H1 (cell line): ENCODE data around the gene SGPP2. TPM values are rescaled to one million over a fixed set of nuclear protein-coding genes. Genes with fewer than 3 reads are reported as not detected.
A peak's percentile ranks its signal among the peaks of the same experiment; 100 is the strongest.

Experiments
- CTCF ChIA-PET: fragments of 300-600 bp; sonication (Branson Sonifier 250); formaldehyde crosslinking; loops from one replicate; lab custom pipeline; 2021; ENCODE audit not compliant: partially characterized antibody; lab: Charles Lee
- POLR2A ChIA-PET: fragments of 300-600 bp; sonication (Branson Sonifier 250); formaldehyde crosslinking; loops from one replicate; lab custom pipeline; 2021; ENCODE audit warnings: inconsistent platforms; ENCODE audit not compliant: partially characterized antibody; lab: Charles Lee
- DNase-seq, 2 experiments: peaks; one replicate each; pipeline versions ENCODE4 v3.0.0 to v3.0.0-alpha.2; 2010 to 2022; ENCODE audit warnings: low spot score in 2 of 2, low read depth in 1 of 2, mixed read lengths in 1 of 2
- FAIRE-seq: peaks from 2 replicates; lab custom pipeline; 2011; peaks lifted over from hg19 to GRCh38; lab: Jason Lieb, UNC
- H2AFZ ChIP-seq: 2 replicates; pipeline ENCODE4 v1.8.1; 2012; ENCODE audit warnings: low read length, inconsistent platforms
- H2AK5ac ChIP-seq: 2 replicates; pipeline ENCODE4 v1.6.1; 2013; ENCODE audit warnings: low read depth, low read length
- H2BK120ac ChIP-seq: replicated peaks from 2 replicates; pipeline ENCODE3; 2013; ENCODE audit warnings: low read depth, low read length, inconsistent platforms
- H2BK12ac ChIP-seq: 2 replicates; pipeline ENCODE4 v1.6.1; 2013; ENCODE audit warnings: low read depth, low read length
- H2BK15ac ChIP-seq: 2 replicates; pipeline ENCODE4 v1.6.1; 2013; ENCODE audit warnings: low read length
- H2BK20ac ChIP-seq: 2 replicates; pipeline ENCODE4 v1.6.1; 2013; ENCODE audit warnings: low read length
- H2BK5ac ChIP-seq: 2 replicates; pipeline ENCODE4 v1.6.1; 2013; ENCODE audit warnings: low read depth, low read length
- H3K14ac ChIP-seq: 2 replicates; pipeline ENCODE4 v1.6.1; 2013; ENCODE audit warnings: inconsistent platforms; ENCODE audit not compliant: insufficient read length
- H3K18ac ChIP-seq: 2 replicates; pipeline ENCODE4 v1.6.1; 2013; ENCODE audit warnings: low read length; ENCODE audit errors: extremely low read depth
- H3K23ac ChIP-seq: 2 replicates; pipeline ENCODE4 v1.6.1; 2013; ENCODE audit warnings: inconsistent platforms; ENCODE audit not compliant: insufficient read length
- H3K23me2 ChIP-seq: 2 replicates; pipeline ENCODE4 v1.6.1; 2013; ENCODE audit warnings: low read depth, low read length
- H3K27ac ChIP-seq: 2 replicates; pipeline ENCODE4 v1.6.1; 2011; ENCODE audit warnings: low read depth, low read length, inconsistent platforms
- H3K27me3 ChIP-seq, 4 experiments: replicated peaks in 1 of 4; 1 replicate in 1 of 4; 2 replicates in 3 of 4; pipeline versions ENCODE4 v1.6.1 to v1.8.1; 2011 to 2013; ENCODE audit warnings: low read length in 3 of 4, mild to moderate bottlenecking in 3 of 4, inconsistent platforms in 2 of 4, mixed read lengths in 2 of 4, moderate library complexity in 1 of 4; ENCODE audit not compliant: control insufficient read depth in 3 of 4, insufficient read depth in 3 of 4; ENCODE audit errors: extremely low read depth in 1 of 4
- H3K36me3 ChIP-seq, 4 experiments: 2 replicates each; pipeline versions ENCODE4 v1.6.1 to v1.8.1; 2011 to 2013; ENCODE audit warnings: mild to moderate bottlenecking in 4 of 4, low read length in 3 of 4, moderate library complexity in 2 of 4, control low read depth in 1 of 4, inconsistent platforms in 1 of 4; ENCODE audit not compliant: insufficient read depth in 4 of 4, control insufficient read depth in 2 of 4
- H3K4ac ChIP-seq: replicated peaks from 2 replicates; pipeline ENCODE3; 2013; ENCODE audit warnings: low read length, low read depth, mixed read lengths, inconsistent platforms; ENCODE audit not compliant: insufficient read length
- H3K4me1 ChIP-seq, 4 experiments: replicated peaks in 1 of 4; 1 replicate in 1 of 4; 2 replicates in 3 of 4; pipeline versions ENCODE4 v1.6.1 to v1.8.1; 2011 to 2013; ENCODE audit warnings: low read length in 3 of 4, inconsistent platforms in 2 of 4, mixed read lengths in 1 of 4; ENCODE audit not compliant: insufficient read depth in 4 of 4, control insufficient read depth in 3 of 4
- H3K4me2 ChIP-seq, 2 experiments: 2 replicates each; pipeline versions ENCODE4 v1.6.1 to v1.8.1; 2011 to 2013; ENCODE audit warnings: low read depth in 2 of 2, low read length in 2 of 2, control low read depth in 1 of 2, inconsistent platforms in 1 of 2, mild to moderate bottlenecking in 1 of 2; ENCODE audit not compliant: insufficient read depth in 1 of 2
- H3K4me3 ChIP-seq, 4 experiments: fragments of 200-600, 300-600 bp in 1 of 4; sonication (generic), shearing (Covaris generic), sonication (Bioruptor Twin) in 1 of 4; 2 replicates each; pipeline versions ENCODE4 v1.5.1 to v1.8.1; 2011 to 2016; ENCODE audit warnings: low read length in 4 of 4, low read depth in 3 of 4, control low read depth in 2 of 4, inconsistent platforms in 2 of 4, mild to moderate bottlenecking in 2 of 4, mixed read lengths in 1 of 4, moderate library complexity in 1 of 4; ENCODE audit not compliant: insufficient read depth in 2 of 4; ENCODE audit errors: extremely low read depth in 1 of 4
- H3K56ac ChIP-seq: replicated peaks from 2 replicates; pipeline ENCODE3; 2013; ENCODE audit warnings: low read depth, mild to moderate bottlenecking, mixed read lengths, low read length, inconsistent platforms; ENCODE audit not compliant: insufficient read length
- H3K79me1 ChIP-seq: 2 replicates; pipeline ENCODE4 v1.6.1; 2013; ENCODE audit warnings: low read depth, low read length, control low read depth
- H3K79me2 ChIP-seq, 2 experiments: 2 replicates each; pipeline versions ENCODE4 v1.6.1 to v1.8.1; 2012 to 2013; ENCODE audit warnings: low read length in 2 of 2, mild to moderate bottlenecking in 2 of 2, inconsistent platforms in 1 of 2; ENCODE audit not compliant: insufficient read depth in 2 of 2, control insufficient read depth in 1 of 2
- H3K9ac ChIP-seq, 4 experiments: replicated peaks in 1 of 4; 1 replicate in 1 of 4; 2 replicates in 3 of 4; pipeline versions ENCODE4 v1.6.1 to v1.8.1; 2011 to 2013; ENCODE audit warnings: low read depth in 3 of 4, low read length in 3 of 4, control low read depth in 2 of 4, mild to moderate bottlenecking in 2 of 4, moderate library complexity in 2 of 4, inconsistent platforms in 1 of 4; ENCODE audit errors: extremely low read depth in 1 of 4
- H3K9me3 ChIP-seq, 2 experiments: 2 replicates each; pipeline versions ENCODE4 v1.6.1 to v1.8.1; 2012 to 2013; ENCODE audit warnings: mild to moderate bottlenecking in 2 of 2, moderate library complexity in 2 of 2, control low read depth in 1 of 2, inconsistent platforms in 1 of 2, low read depth in 1 of 2, low read length in 1 of 2, mixed read lengths in 1 of 2; ENCODE audit not compliant: insufficient read depth in 2 of 2
- H4K20me1 ChIP-seq, 2 experiments: replicated peaks in 1 of 2; 2 replicates each; pipeline versions ENCODE3 to v1.8.1; 2011 to 2013; ENCODE audit warnings: inconsistent platforms in 2 of 2, low read length in 2 of 2, mild to moderate bottlenecking in 1 of 2; ENCODE audit not compliant: insufficient read depth in 2 of 2, control insufficient read depth in 1 of 2
- H4K5ac ChIP-seq: 2 replicates; pipeline ENCODE4 v1.6.1; 2013; ENCODE audit warnings: low read length, low read depth, mixed read lengths, inconsistent platforms; ENCODE audit not compliant: insufficient read length
- H4K8ac ChIP-seq: 2 replicates; pipeline ENCODE4 v1.8.0; 2013; ENCODE audit warnings: mild to moderate bottlenecking, moderate library complexity, low read length, inconsistent platforms; ENCODE audit not compliant: insufficient read depth; ENCODE audit errors: extremely low read depth
- H4K91ac ChIP-seq: replicated peaks from 2 replicates; pipeline ENCODE3; 2013; ENCODE audit warnings: low read length, mixed read lengths, inconsistent platforms; ENCODE audit not compliant: insufficient read length
- ASH2L ChIP-seq: fragments of 200-600, 300-600 bp; sonication (generic); IDR thresholded peaks from one replicate; pipeline ENCODE4 v1.7.1; 2017; ENCODE audit warnings: low read length
- BACH1 ChIP-seq: IDR thresholded peaks from 2 replicates; pipeline ENCODE4 v1.6.1; 2012; ENCODE audit warnings: low read length, improper control_type of control experiment
- EP300 ChIP-seq, 2 experiments: IDR thresholded peaks; 1 replicate in 1 of 2; 2 replicates in 1 of 2; pipeline ENCODE4 v1.6.1; 2011 to 2012; ENCODE audit warnings: low read depth in 2 of 2, low read length in 2 of 2, mild to moderate bottlenecking in 2 of 2, borderline replicate concordance in 1 of 2, inconsistent platforms in 1 of 2, moderate library complexity in 1 of 2
- HDAC2 ChIP-seq, 2 experiments: fragments of 300-600 bp in 1 of 2; sonication (generic) in 1 of 2; IDR thresholded peaks; 2 replicates each; pipeline ENCODE4 v1.6.1; 2011 to 2012; ENCODE audit warnings: low read depth in 2 of 2, low read length in 2 of 2, mild to moderate bottlenecking in 2 of 2, moderate library complexity in 2 of 2, borderline replicate concordance in 1 of 2, inconsistent platforms in 1 of 2
- WGBS, 2 experiments: shearing (Covaris generic) in 1 of 2; methylation state at CpG; one replicate each; pipeline versions ENCODE4 v1.1.6 to v1.1.7; 2013 to 2015; ENCODE audit warnings: low lambda C conversion rate in 2 of 2, mixed read lengths in 2 of 2, inconsistent platforms in 1 of 2, low coverage in 1 of 2, missing lambda C conversion rate in 1 of 2; ENCODE audit not compliant: insufficient replicate concordance in 2 of 2, insufficient coverage in 1 of 2, insufficient read length in 1 of 2; ENCODE audit errors: extremely low coverage in 1 of 2, missing lambda C conversion rate in 1 of 2; 5-methylcytosine and 5-hydroxymethylcytosine counted together
- polyA plus RNA-seq, 7 experiments: library from polyadenylated mRNA; depleted of rRNA in 3 of 7; stranded (reverse) in 5 of 7; unstranded in 2 of 7; fragments of >200 nt in 5 of 7; fragments of 200-250 nt in 2 of 7; gene quantifications; 1 replicate in 5 of 7; 2 replicates in 1 of 7; 4 replicates in 1 of 7; pipeline versions ENCODE4 v1.2.1 to v1.2.3, GENCODE V29; 2011 to 2013; ENCODE audit warnings: missing spikeins in 2 of 7, mixed read lengths in 2 of 7
- total RNA-seq: library from RNA; stranded (reverse); fragmentation: NEBNext Ultra II Directional; extraction: Animal tissue kit (Norgen Biotek cat#: 25700); gene quantifications from 2 replicates; pipeline ENCODE4 v1.2.1, GENCODE V29; 2021
- TF ChIP-seq, protein P1 (sequence below): IDR thresholded peaks from 2 replicates; pipeline ENCODE4 v1.6.1; 2012; ENCODE audit warnings: low read length, inconsistent platforms

SGPP2 gene
- total and polyA plus RNA-seq, 2 of the 8 experiments (the other 6 are each of a cell fraction or from before 2014, with no cell fraction given), result 0.29 TPM; not detected in 1

DNA sequence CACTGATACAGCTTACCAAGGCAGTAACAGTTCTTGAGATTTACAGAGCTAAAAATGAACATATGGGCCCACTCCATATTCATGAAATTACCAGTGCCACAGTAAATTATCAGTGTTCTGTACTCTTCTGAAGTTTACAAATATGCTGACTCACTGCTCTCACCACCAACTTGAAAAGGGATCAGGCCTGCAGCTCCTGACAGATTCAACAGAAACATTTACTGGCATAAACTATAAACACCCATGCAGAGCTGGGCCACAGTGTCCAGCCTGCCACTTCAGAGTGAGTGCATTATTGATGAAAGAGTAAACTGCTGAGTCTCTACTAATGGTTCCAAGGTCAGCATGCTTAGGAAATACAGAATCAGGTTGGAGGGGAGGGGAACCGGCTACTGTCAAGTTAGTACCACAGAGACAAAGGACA is 148.4 kb downstream of the SGPP2 start:
- H3K36me3 ChIP-seq, result peaks cover 0 to 8% (median 6%) of the 10 kb centered on the region in 4 experiments; a peak in 4 of 8 replicates
- H3K27ac ChIP-seq, result no peak overlapping the region
- no peak overlapping the region for H2BK12ac ChIP-seq
- H3K4me3 ChIP-seq, result no peak overlapping the region
- H2BK5ac ChIP-seq, result no peak overlapping the region
- no peaks in the 10 kb centered on the region for H3K79me1 ChIP-seq
- no peak for DNase-seq
- H3K27me3 ChIP-seq, result peaks cover 0 to 1% (median 0%) of the 10 kb centered on the region in 4 experiments; a peak in 1 of 7 replicates
- no peak overlapping the region for H3K4ac ChIP-seq
- H3K4me2 ChIP-seq, result no peak overlapping the region
- no peaks in the 10 kb centered on the region for H3K79me2 ChIP-seq
- no peak overlapping the region for H2BK120ac ChIP-seq
- FAIRE-seq, result no peak
- no peak overlapping the region for H3K56ac ChIP-seq
- H3K23me2 ChIP-seq, result no peaks in the 10 kb centered on the region
- no peak overlapping the region for H2BK15ac ChIP-seq
- TF ChIP-seq ASH2L (no peak), BACH1 (0 out of 2 replicates have a peak, but pooled peaks have one; percentile 17), EP300 (IDR thresholded peaks at IDR 0.05; ENCODE audit: borderline replicate concordance in 1 of 2, low read depth in 2 of 2, low read length in 2 of 2) (no peak), HDAC2 (IDR thresholded peaks at IDR 0.05; ENCODE audit: borderline replicate concordance in 1 of 2, low read depth in 2 of 2, low read length in 2 of 2) (no peak)
- TF ChIP-seq, protein P1, sequence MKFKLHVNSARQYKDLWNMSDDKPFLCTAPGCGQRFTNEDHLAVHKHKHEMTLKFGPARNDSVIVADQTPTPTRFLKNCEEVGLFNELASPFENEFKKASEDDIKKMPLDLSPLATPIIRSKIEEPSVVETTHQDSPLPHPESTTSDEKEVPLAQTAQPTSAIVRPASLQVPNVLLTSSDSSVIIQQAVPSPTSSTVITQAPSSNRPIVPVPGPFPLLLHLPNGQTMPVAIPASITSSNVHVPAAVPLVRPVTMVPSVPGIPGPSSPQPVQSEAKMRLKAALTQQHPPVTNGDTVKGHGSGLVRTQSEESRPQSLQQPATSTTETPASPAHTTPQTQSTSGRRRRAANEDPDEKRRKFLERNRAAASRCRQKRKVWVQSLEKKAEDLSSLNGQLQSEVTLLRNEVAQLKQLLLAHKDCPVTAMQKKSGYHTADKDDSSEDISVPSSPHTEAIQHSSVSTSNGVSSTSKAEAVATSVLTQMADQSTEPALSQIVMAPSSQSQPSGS, result no peak
- TF ChIP-seq, all 59 proteins: peak for 1
- H4K91ac ChIP-seq, result no peak overlapping the region
- no peak overlapping the region for H3K14ac ChIP-seq
- H3K4me1 ChIP-seq, result no peaks in the 10 kb centered on the region; a peak in 1 of 7 replicates
- H3K9ac ChIP-seq, result no peak overlapping the region
- no peak overlapping the region for H4K5ac ChIP-seq
- H3K23ac ChIP-seq, result no peak overlapping the region
- no peaks in the 10 kb centered on the region for H3K9me3 ChIP-seq
- WGBS, 2 experiments, result 90% methylated on average over 1 of the region's 1 CpG; no CpG with 5 or more reads in 1 of the 2 experiments
- POLR2A ChIA-PET, result interaction anchor here (1.5 kb wide), 1 partner anchor 10 kb away, joined by 3 read pairs; no protein-coding TSS in a partner anchor
- no peak overlapping the region for H2BK20ac ChIP-seq
- H2AK5ac ChIP-seq, result no peak overlapping the region
- CTCF ChIA-PET, result interaction anchor here (0.9 to 3.9 kb wide), 3 partner anchors 10 to 533 kb away, joined by 3 to 22 read pairs (median 3); no protein-coding TSS in a partner anchor
- H3K18ac ChIP-seq, result no peak overlapping the region
- no peak overlapping the region for H2AFZ ChIP-seq
- H4K20me1 ChIP-seq, result no peaks in the 10 kb centered on the region
- no peak overlapping the region for H4K8ac ChIP-seq
